Measurements from ENCODE around the gene INMT. TPM values are rescaled to one million over a fixed set of nuclear protein-coding genes. Genes with fewer than 3 reads are reported as not detected.
A peak's percentile ranks its signal among the peaks of the same experiment; 100 is the strongest.

INMT gene
- total and polyA plus RNA-seq, 2 of the 8 experiments (the other 6 are each of a cell fraction or from before 2014, with no cell fraction given), result 0.60 to 0.94 TPM

- no peaks in the 10 kb centered on the region for H3K23me2 ChIP-seq (ENCODE audit: low read depth, low read length)
- CTCF ChIA-PET (ENCODE audit: partially characterized antibody), result interaction anchor here (1.2 to 9.5 kb wide), 4 partner anchors 25 to 79 kb away, joined by 4 to 162 read pairs (median 6); no protein-coding TSS in a partner anchor
- H2BK120ac ChIP-seq (replicated peaks; ENCODE audit: low read depth, low read length), result no peak overlapping the region
- no peak for FAIRE-seq
- no peak for DNase-seq (ENCODE audit: low read depth in 1 of 2, low spot score in 2 of 2)
- H2BK20ac ChIP-seq (ENCODE audit: low read length), result no peak overlapping the region
- TF ChIP-seq EP300 (IDR thresholded peaks at IDR 0.05; ENCODE audit: borderline replicate concordance in 1 of 2, low read depth in 2 of 2, low read length in 2 of 2), result peak in 1 of 2 experiments; percentile 58; a peak in 1 of 3 replicates
- peak; percentile 30 to 35 (median 33) for TF ChIP-seq CTCF (IDR thresholded peaks at IDR 0.05; ENCODE audit: control extremely low read depth in 1 of 3, insufficient read depth in 1 of 3, low read depth in 1 of 3, low read length in 3 of 3)
- TF ChIP-seq SP4 (IDR thresholded peaks at IDR 0.05; ENCODE audit: low read length), result no peak
- peak; percentile 51 to 63 for TF ChIP-seq RAD21 (IDR thresholded peaks at IDR 0.05 in 1 of 2, conservative IDR thresholded peaks at IDR 0.05 in 1 of 2; ENCODE audit: low read depth in 2 of 2, low read length in 2 of 2)
- TF ChIP-seq SP1 (IDR thresholded peaks at IDR 0.05; ENCODE audit: low read depth, low read length), result no peak
- H3K14ac ChIP-seq (ENCODE audit: insufficient read length), result no peak overlapping the region
- H3K27me3 ChIP-seq (replicated peaks in 1 of 4; ENCODE audit: control insufficient read depth in 3 of 4, extremely low read depth in 1 of 4, insufficient read depth in 3 of 4, low read length in 3 of 4), result no peaks in the 10 kb centered on the region
- H3K4ac ChIP-seq (replicated peaks; ENCODE audit: insufficient read length, low read depth, low read length), result no peak overlapping the region
- H4K91ac ChIP-seq (replicated peaks; ENCODE audit: insufficient read length, low read length), result no peak overlapping the region
- H4K5ac ChIP-seq (ENCODE audit: insufficient read length, low read depth, low read length), result no peak overlapping the region
- no peak overlapping the region for H2BK5ac ChIP-seq (ENCODE audit: low read depth, low read length)
- no peak overlapping the region for H4K8ac ChIP-seq (ENCODE audit: extremely low read depth, insufficient read depth, low read length)
- H3K4me1 ChIP-seq (replicated peaks in 1 of 4; ENCODE audit: control insufficient read depth in 3 of 4, insufficient read depth in 4 of 4, low read length in 3 of 4), result no peaks in the 10 kb centered on the region; a peak in 1 of 7 replicates
- no peaks in the 10 kb centered on the region for H3K79me1 ChIP-seq (ENCODE audit: low read depth, low read length)
- H3K36me3 ChIP-seq (ENCODE audit: control insufficient read depth in 2 of 4, insufficient read depth in 4 of 4, low read length in 3 of 4), result no peaks in the 10 kb centered on the region
- H3K4me2 ChIP-seq (ENCODE audit: insufficient read depth in 1 of 2, low read depth in 2 of 2, low read length in 2 of 2), result no peak overlapping the region
- no peak overlapping the region for H2BK12ac ChIP-seq (ENCODE audit: low read depth, low read length)
- H2AK5ac ChIP-seq (ENCODE audit: low read depth, low read length), result no peak overlapping the region
- H3K18ac ChIP-seq (ENCODE audit: extremely low read depth, low read length), result no peak overlapping the region
- no peak overlapping the region for H3K27ac ChIP-seq (ENCODE audit: low read depth, low read length)
- H2BK15ac ChIP-seq (ENCODE audit: low read length), result no peak overlapping the region
- no peak overlapping the region for H3K9ac ChIP-seq (replicated peaks in 1 of 4; ENCODE audit: extremely low read depth in 1 of 4, low read depth in 3 of 4, low read length in 3 of 4)
- POLR2A ChIA-PET (ENCODE audit: partially characterized antibody), result no interaction called here
- H3K23ac ChIP-seq (ENCODE audit: insufficient read length), result no peak overlapping the region
- H4K20me1 ChIP-seq (replicated peaks in 1 of 2; ENCODE audit: control insufficient read depth in 1 of 2, insufficient read depth in 2 of 2, low read length in 2 of 2), result no peaks in the 10 kb centered on the region
- H3K56ac ChIP-seq (replicated peaks; ENCODE audit: insufficient read length, low read depth, low read length), result no peak overlapping the region
- H3K79me2 ChIP-seq (ENCODE audit: control insufficient read depth in 1 of 2, insufficient read depth in 2 of 2, low read length in 2 of 2), result no peaks in the 10 kb centered on the region
- H3K4me3 ChIP-seq (ENCODE audit: extremely low read depth in 1 of 4, insufficient read depth in 2 of 4, low read depth in 3 of 4, low read length in 4 of 4), result no peak overlapping the region
- H2AFZ ChIP-seq (ENCODE audit: low read length), result no peak overlapping the region
- H3K9me3 ChIP-seq (ENCODE audit: insufficient read depth in 2 of 2, low read depth in 1 of 2, low read length in 1 of 2), result no peaks in the 10 kb centered on the region
- 80% methylated on average over 8 of the region's 8 CpGs; no CpG with 5 or more reads in 1 of the 2 experiments for WGBS, 2 experiments (ENCODE audit: extremely low coverage in 1 of 2, insufficient coverage in 1 of 2, insufficient read length in 1 of 2, insufficient replicate concordance in 2 of 2, low coverage in 1 of 2, low lambda C conversion rate in 2 of 2, missing lambda C conversion rate in 1 of 2)
Observed at GRCh38 chr7:30743371-30744074, 8.4 kb upstream of the INMT start.
